Sciatic nerve (tissue), 2 donors: ENCODE results near the gene GSS. TPM values are rescaled to one million over a fixed set of nuclear protein-coding genes. Genes with fewer than 3 reads are reported as not detected.

Experiments used
- ATAC-seq: fragments of 200-7000 bp; cut with Tn5 transposase; one replicate; pipeline ENCODE4 v1.9.1; 2020; ENCODE audit warnings: mild to moderate bottlenecking, moderate library complexity
- DNase-seq: peaks from one replicate; pipeline ENCODE4 v3.0.0-alpha.2; 2020; ENCODE audit warnings: low spot score
- intact Hi-C: fragments of 100-400 bp; cut with DNase I; formaldehyde crosslinking; loops from one replicate; pipeline ENCODE4 v1.14.2; 2022
- total RNA-seq: library from RNA; stranded (reverse); fragmentation: NEBNext Ultra II Directional; extraction: Animal tissue kit (Norgen Biotek cat#: 25700); gene quantifications from one replicate; pipeline ENCODE4 v1.2.1, GENCODE V29; 2021
- donor health status: DM: no; HTN: no; CAD: no.
- donor health status: DM: no; HTN: no; CAD: no.

The GSS gene
- total RNA-seq, 1 donor from 2014 or later, result 17.5 TPM

- DNase-seq, result no peak
- intact Hi-C loops, result no loop called here
- ATAC-seq, result no peak
These were observed 26.9 kb upstream of the GSS start for GRCh38 chr20:34982270-34983088.

GRCh38 chr20:34980543-34981233 is 25.1 kb upstream of the GSS start:
- no peak for DNase-seq
- peak; percentile 8 for ATAC-seq
- intact Hi-C loops, result no loop called here

GRCh38 chr20:34979366-34980153 is 24.0 kb upstream of the GSS start:
- intact Hi-C loops, result no loop called here
- DNase-seq (no peak), ATAC-seq (no peak)

- DNase-seq, result no peak
- ATAC-seq, result no peak
- intact Hi-C loops, result no loop called here
These were observed 22.6 kb upstream of the GSS start for GRCh38 chr20:34978092-34978744.

GRCh38 chr20:34977365-34978091 is 21.9 kb upstream of the GSS start:
- intact Hi-C loops, result no loop called here
- no peak for ATAC-seq
- no peak for DNase-seq

- ATAC-seq, result no peak
- no peak for DNase-seq
- intact Hi-C loops, result no loop called here
These were observed 20.7 kb upstream of the GSS start for GRCh38 chr20:34976286-34976685.

- DNase-seq, result no peak
- intact Hi-C loops, result no loop called here
- no peak for ATAC-seq
These were observed 18.6 kb upstream of the GSS start for GRCh38 chr20:34974246-34974645.

- intact Hi-C loops, result no loop called here
- no peak for DNase-seq
- ATAC-seq, result no peak
These were observed 16.1 kb upstream of the GSS start for GRCh38 chr20:34971561-34972235.

GRCh38 chr20:34970846-34971560 is 15.4 kb upstream of the GSS start:
- intact Hi-C loops, result no loop called here
- no peak for ATAC-seq
- no peak for DNase-seq

GRCh38 chr20:34970193-34970840 is 14.7 kb upstream of the GSS start:
- no peak for DNase-seq
- ATAC-seq, result no peak
- intact Hi-C loops, result no loop called here

- intact Hi-C loops, result no loop called here
- ATAC-seq (no peak), DNase-seq (no peak)
These were observed 12.6 kb upstream of the GSS start for GRCh38 chr20:34968042-34968775.

GRCh38 chr20:34967421-34967820 is 11.8 kb upstream of the GSS start:
- intact Hi-C loops, result no loop called here
- DNase-seq, result no peak
- ATAC-seq, result no peak

- DNase-seq (no peak), ATAC-seq (no peak)
- intact Hi-C loops, result no loop called here
These were observed 9.4 kb upstream of the GSS start for GRCh38 chr20:34965051-34965450.

GRCh38 chr20:34964486-34964885 is 8.9 kb upstream of the GSS start:
- intact Hi-C loops, result no loop called here
- DNase-seq (no peak), ATAC-seq (no peak)

GRCh38 chr20:34956751-34957472 is 1.3 kb upstream of the GSS start:
- ATAC-seq, result no peak
- intact Hi-C loops, result no loop called here
- no peak for DNase-seq

- intact Hi-C loops, result no loop called here
- DNase-seq (no peak), ATAC-seq (no peak)
These were observed 444 bp upstream of the GSS start for GRCh38 chr20:34956041-34956458.
